T-helper 2 cell treated with Interferon-gamma antibody and Interleukin-4, amounts not matched to agents 100 ng/mL and 5 ng/mL, for 36 hours (primary cell): ENCODE results near the gene NUDT16. TPM values are rescaled to one million over a fixed set of nuclear protein-coding genes. Genes with fewer than 3 reads are reported as not detected.
"Not testable (repeated sequence)": the region's sequence is repeated elsewhere in the genome, so short reads cannot be mapped to it uniquely, and the experiment has no call there.

Experiments
- intact Hi-C: fragments of 100-400 bp; cut with micrococcal nuclease; formaldehyde crosslinking; loops from one replicate; pipeline ENCODE4 v1.15.1; 2023
- total RNA-seq: library from RNA; stranded (reverse); gene quantifications from 2 replicates; pipeline ENCODE4 v1.2.3, GENCODE V29; 2022

Gene NUDT16
- 10.1 and 10.5 TPM in 2 replicates for total RNA-seq

GRCh38 chr3:131381445-131382291, at the start of gene NUDT16:
NUDT16 (plus strand) TSS chr3:131381774; CDS start chr3:131381805, 31 bp downstream.
- intact Hi-C loops: loop anchor here (1.0 to 5.0 kb wide), 5 partner anchors 121 to 1341 kb away; partner anchors contain the start of genes ASTE1, ATP2C1, MRPL3 and NEK11

GRCh38 chr3:131338948-131339640, 42.5 kb upstream of the NUDT16 start:
- intact Hi-C loops: no loop called here

- intact Hi-C loops: no loop called here
Observed at GRCh38 chr3:131341761-131342160, 39.8 kb upstream of the NUDT16 start.

GRCh38 chr3:131348911-131349310, 32.7 kb upstream of the NUDT16 start:
- intact Hi-C loops: no loop called here

GRCh38 chr3:131349454-131349853, 32.1 kb upstream of the NUDT16 start:
- intact Hi-C loops: no loop called here

- intact Hi-C loops: no loop called here
Observed at GRCh38 chr3:131349946-131350347, 31.6 kb upstream of the NUDT16 start.

GRCh38 chr3:131350506-131350905, 31.1 kb upstream of the NUDT16 start:
- intact Hi-C loops: no loop called here

- intact Hi-C loops: no loop called here
Observed at GRCh38 chr3:131353016-131353877, 28.3 kb upstream of the NUDT16 start.

GRCh38 chr3:131353986-131354385, 27.6 kb upstream of the NUDT16 start:
- intact Hi-C loops: no loop called here

- intact Hi-C loops: no loop called here
Observed at GRCh38 chr3:131356006-131356595, 25.5 kb upstream of the NUDT16 start.

- intact Hi-C loops: no loop called here
Observed at GRCh38 chr3:131357275-131357674, 24.3 kb upstream of the NUDT16 start.

- intact Hi-C loops: no loop called here
Observed at GRCh38 chr3:131360191-131360755, 21.3 kb upstream of the NUDT16 start.

GRCh38 chr3:131361066-131361463, 20.5 kb upstream of the NUDT16 start:
- intact Hi-C loops: not testable (repeated sequence)

GRCh38 chr3:131361464-131362421, 19.8 kb upstream of the NUDT16 start:
- intact Hi-C loops: no loop called here

GRCh38 chr3:131363275-131363674, 18.3 kb upstream of the NUDT16 start:
- intact Hi-C loops: no loop called here

- intact Hi-C loops: no loop called here
Observed at GRCh38 chr3:131370935-131371687, 10.5 kb upstream of the NUDT16 start.

GRCh38 chr3:131371688-131372066, 9.9 kb upstream of the NUDT16 start:
- intact Hi-C loops: no loop called here

- intact Hi-C loops: no loop called here
Observed at GRCh38 chr3:131374741-131375140, 6.8 kb upstream of the NUDT16 start.
